Stomach (tissue), 4 donors: ENCODE measurements around the gene RHO.

Experiments
- CTCF ChIP-seq, 7 experiments: fragments of 450-650 bp in 4 of 7; fragments of 200-600 bp in 3 of 7; sonication (generic) in 3 of 7; IDR thresholded peaks; one replicate each; pipeline ENCODE4 v1.5.1; 2016 to 2019; ENCODE audit warnings: antibody characterized with exemption in 7 of 7, control low read depth in 2 of 7, mild to moderate bottlenecking in 1 of 7
- EP300 ChIP-seq: sonication (generic); formaldehyde crosslinking; IDR thresholded peaks from one replicate; pipeline ENCODE4 v1.6.1; 2017; ENCODE audit warnings: antibody characterized with exemption
- POLR2A ChIP-seq, 4 donors: fragments of 450-650 bp; IDR thresholded peaks; one replicate each; pipeline ENCODE4 v1.6.1; 2016; ENCODE audit warnings: antibody characterized with exemption in 4 of 4, control low read depth in 2 of 4, mild to moderate bottlenecking in 1 of 4, moderate library complexity in 1 of 4
- POLR2AphosphoS5 ChIP-seq, 3 donors: sonication (generic); formaldehyde crosslinking; IDR thresholded peaks; one replicate each; pipeline ENCODE4 v1.6.1; 2016; ENCODE audit warnings: antibody characterized with exemption in 3 of 3

- no peak for TF ChIP-seq POLR2A (IDR thresholded peaks at IDR 0.05)
- no peak for TF ChIP-seq POLR2AphosphoS5 (IDR thresholded peaks at IDR 0.05)
- TF ChIP-seq CTCF (IDR thresholded peaks at IDR 0.05), result no peak
- TF ChIP-seq EP300, result no peak
Observed at GRCh38 chr3:129482721-129483120, 45.7 kb upstream of the RHO start.
